DOHH2 (cell line): ENCODE data around the gene WNT5B.

Source experiments
- H3F3A ChIP-seq: fragments of 200-600 bp; sonication (generic), shearing (Covaris generic); 2 replicates; pipeline ENCODE4 v1.6.0; 2016; ENCODE audit warnings: antibody characterized with exemption, mild to moderate bottlenecking; ENCODE audit not compliant: control insufficient read depth, insufficient read depth
- H3K27ac ChIP-seq: fragments of 200-600 bp; sonication (generic); 2 replicates; pipeline ENCODE4 v1.5.1; 2014; ENCODE audit warnings: low read depth, mild to moderate bottlenecking, low read length, moderate library complexity
- H3K27me3 ChIP-seq: fragments of 200-600 bp; sonication (generic); 2 replicates; pipeline ENCODE4 v1.6.1; 2014; ENCODE audit warnings: mild to moderate bottlenecking, low read length, mixed read lengths; ENCODE audit not compliant: control insufficient read depth
- H3K36me3 ChIP-seq: fragments of 200-600 bp; sonication (generic); 2 replicates; pipeline ENCODE4 v1.6.1; 2014; ENCODE audit warnings: mild to moderate bottlenecking, low read length, moderate library complexity, mixed read lengths; ENCODE audit not compliant: control insufficient read depth
- H3K4me1 ChIP-seq: fragments of 200-600 bp; sonication (generic); 2 replicates; pipeline ENCODE4 v1.6.1; 2014; ENCODE audit warnings: mild to moderate bottlenecking, low read length, mixed read lengths; ENCODE audit not compliant: control insufficient read depth
- H3K4me2 ChIP-seq: fragments of 200-600 bp; sonication (generic); 2 replicates; pipeline ENCODE4 v1.6.0; 2014; ENCODE audit warnings: mild to moderate bottlenecking, low read length, moderate library complexity
- H3K4me3 ChIP-seq: fragments of 200-600 bp; sonication (generic); 2 replicates; pipeline ENCODE4 v1.5.1; 2014; ENCODE audit warnings: mild to moderate bottlenecking, low read length, mixed read lengths
- H3K79me2 ChIP-seq: fragments of 200-600 bp; sonication (generic); 2 replicates; pipeline ENCODE4 v1.6.1; 2014; ENCODE audit warnings: mild to moderate bottlenecking, low read length, mixed read lengths; ENCODE audit not compliant: control insufficient read depth
- H3K9me2 ChIP-seq: fragments of 200-600 bp; sonication (generic); replicated peaks from 2 replicates; pipeline ENCODE4 v1.6.1; 2014; ENCODE audit warnings: mild to moderate bottlenecking, low read length, mixed read lengths; ENCODE audit not compliant: control insufficient read depth
- H3K9me3 ChIP-seq: fragments of 200-600 bp; sonication (generic); 2 replicates; pipeline ENCODE4 v1.6.1; 2014; ENCODE audit warnings: antibody characterized with exemption, low read length, mixed read lengths; ENCODE audit not compliant: control insufficient read depth, insufficient read depth
- H4K20me1 ChIP-seq: fragments of 200-600 bp; sonication (generic); 2 replicates; pipeline ENCODE4 v1.6.0; 2014; ENCODE audit warnings: low read depth, mild to moderate bottlenecking, antibody characterized with exemption, low read length, moderate library complexity; ENCODE audit not compliant: control insufficient read depth, insufficient read depth
- EZH2phosphoT487 ChIP-seq: fragments of 200-600 bp; sonication (generic); IDR thresholded peaks from 2 replicates; pipeline ENCODE4 v1.6.1; 2017; ENCODE audit warnings: borderline replicate concordance, mild to moderate bottlenecking, antibody characterized with exemption, low read length, moderate library complexity, mixed read lengths
- TF ChIP-seq, protein P1 (sequence below): fragments of 200-600 bp; sonication (generic); IDR thresholded peaks from one replicate; pipeline ENCODE4 v1.5.1; 2014; ENCODE audit warnings: antibody characterized with exemption, mild to moderate bottlenecking, low read depth, low read length; ENCODE audit not compliant: poor library complexity, severe bottlenecking

Gene WNT5B

DNA sequence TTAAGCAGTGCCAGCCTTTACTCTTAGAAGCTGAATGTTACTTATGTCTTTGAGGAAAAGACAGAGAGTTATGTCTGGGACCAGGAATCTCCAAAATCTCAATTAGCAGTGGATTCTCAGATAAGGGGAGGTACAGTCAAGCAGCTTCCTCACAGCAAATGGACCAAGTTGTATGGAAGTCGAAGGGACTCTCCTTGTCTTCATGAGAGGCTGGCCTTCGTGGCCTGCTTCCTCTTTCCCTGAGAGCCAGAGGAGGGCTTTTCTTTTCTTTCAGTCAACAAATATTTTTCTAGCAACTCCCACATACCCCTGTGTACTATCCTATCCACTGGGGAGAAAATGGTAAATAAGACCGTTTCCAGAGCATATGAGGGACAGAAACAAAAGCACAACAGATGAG lies 6.6 kb upstream of the WNT5B start:
- Histone ChIP-seq H3K36me3 (no peaks in the 10 kb centered on the region), H4K20me1 (no peaks in the 10 kb centered on the region), H3K9me2 (no peaks in the 10 kb centered on the region), H3K4me1 (no peaks in the 10 kb centered on the region), H3K27ac (no peak overlapping the region), H3F3A (no peaks in the 10 kb centered on the region), H3K4me2 (no peak overlapping the region), H3K79me2 (no peaks in the 10 kb centered on the region), H3K9me3 (no peaks in the 10 kb centered on the region), H3K27me3 (peaks cover 24% of the 10 kb centered on the region), H3K4me3 (no peak overlapping the region)
- TF ChIP-seq EZH2phosphoT487 = no peak
- TF ChIP-seq, protein P1, sequence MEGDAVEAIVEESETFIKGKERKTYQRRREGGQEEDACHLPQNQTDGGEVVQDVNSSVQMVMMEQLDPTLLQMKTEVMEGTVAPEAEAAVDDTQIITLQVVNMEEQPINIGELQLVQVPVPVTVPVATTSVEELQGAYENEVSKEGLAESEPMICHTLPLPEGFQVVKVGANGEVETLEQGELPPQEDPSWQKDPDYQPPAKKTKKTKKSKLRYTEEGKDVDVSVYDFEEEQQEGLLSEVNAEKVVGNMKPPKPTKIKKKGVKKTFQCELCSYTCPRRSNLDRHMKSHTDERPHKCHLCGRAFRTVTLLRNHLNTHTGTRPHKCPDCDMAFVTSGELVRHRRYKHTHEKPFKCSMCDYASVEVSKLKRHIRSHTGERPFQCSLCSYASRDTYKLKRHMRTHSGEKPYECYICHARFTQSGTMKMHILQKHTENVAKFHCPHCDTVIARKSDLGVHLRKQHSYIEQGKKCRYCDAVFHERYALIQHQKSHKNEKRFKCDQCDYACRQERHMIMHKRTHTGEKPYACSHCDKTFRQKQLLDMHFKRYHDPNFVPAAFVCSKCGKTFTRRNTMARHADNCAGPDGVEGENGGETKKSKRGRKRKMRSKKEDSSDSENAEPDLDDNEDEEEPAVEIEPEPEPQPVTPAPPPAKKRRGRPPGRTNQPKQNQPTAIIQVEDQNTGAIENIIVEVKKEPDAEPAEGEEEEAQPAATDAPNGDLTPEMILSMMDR = no peak

DNA sequence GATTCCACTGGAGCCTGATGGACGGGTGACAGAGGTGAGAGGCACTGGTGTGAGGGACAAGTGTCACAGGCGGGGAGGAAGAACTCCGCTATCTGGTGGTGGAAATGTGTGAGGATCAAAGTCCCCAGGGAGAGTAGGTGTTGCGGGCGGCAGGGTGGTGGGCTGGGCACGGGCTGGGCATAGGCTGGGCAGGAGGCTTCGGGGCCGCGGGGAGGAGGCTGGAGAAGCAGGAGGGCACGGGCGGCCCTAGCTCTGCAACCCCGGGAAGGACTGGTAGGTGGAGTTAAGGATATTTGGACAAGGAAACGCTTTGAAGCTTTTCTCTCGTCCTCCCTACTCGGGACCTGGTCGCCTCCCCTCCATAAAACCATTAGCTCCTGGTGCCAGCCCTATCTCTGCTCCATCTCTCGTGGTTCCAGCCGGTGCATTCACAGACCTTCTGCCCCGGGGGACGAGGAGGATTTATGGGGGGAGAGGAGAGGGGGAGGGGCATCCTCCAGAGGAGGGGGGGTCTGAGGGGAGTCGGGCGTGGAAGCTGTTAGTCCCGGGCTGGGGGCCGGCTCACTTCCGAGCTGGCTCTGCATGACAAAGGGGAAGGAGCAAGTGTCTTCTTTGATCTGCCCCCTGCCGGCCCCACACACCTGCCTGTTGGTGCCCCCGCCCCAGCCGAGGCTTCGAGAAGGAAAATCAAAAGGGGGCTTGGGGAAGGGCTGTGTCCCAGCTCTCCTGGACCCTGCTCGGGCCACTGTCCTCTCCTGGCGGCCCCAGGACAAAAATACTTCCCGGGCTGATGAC lies 504 bp downstream of the WNT5B start:
- H3K79me2 ChIP-seq = no peaks in the 10 kb centered on the region
- no peaks in the 10 kb centered on the region for H3F3A ChIP-seq
- H4K20me1 ChIP-seq = no peaks in the 10 kb centered on the region
- H3K9me2 ChIP-seq = no peaks in the 10 kb centered on the region
- peak overlapping the region; percentile 79 for H3K4me2 ChIP-seq
- H3K27ac ChIP-seq = no peak overlapping the region
- no peaks in the 10 kb centered on the region for H3K36me3 ChIP-seq
- H3K4me1 ChIP-seq = peaks cover 17% of the 10 kb centered on the region
- peaks cover 58% of the 10 kb centered on the region for H3K27me3 ChIP-seq
- no peaks in the 10 kb centered on the region for H3K9me3 ChIP-seq
- H3K4me3 ChIP-seq = peak overlapping the region; percentile 72
- TF ChIP-seq, protein P1 = peak; percentile 61
- TF ChIP-seq EZH2phosphoT487 = no peak

DNA sequence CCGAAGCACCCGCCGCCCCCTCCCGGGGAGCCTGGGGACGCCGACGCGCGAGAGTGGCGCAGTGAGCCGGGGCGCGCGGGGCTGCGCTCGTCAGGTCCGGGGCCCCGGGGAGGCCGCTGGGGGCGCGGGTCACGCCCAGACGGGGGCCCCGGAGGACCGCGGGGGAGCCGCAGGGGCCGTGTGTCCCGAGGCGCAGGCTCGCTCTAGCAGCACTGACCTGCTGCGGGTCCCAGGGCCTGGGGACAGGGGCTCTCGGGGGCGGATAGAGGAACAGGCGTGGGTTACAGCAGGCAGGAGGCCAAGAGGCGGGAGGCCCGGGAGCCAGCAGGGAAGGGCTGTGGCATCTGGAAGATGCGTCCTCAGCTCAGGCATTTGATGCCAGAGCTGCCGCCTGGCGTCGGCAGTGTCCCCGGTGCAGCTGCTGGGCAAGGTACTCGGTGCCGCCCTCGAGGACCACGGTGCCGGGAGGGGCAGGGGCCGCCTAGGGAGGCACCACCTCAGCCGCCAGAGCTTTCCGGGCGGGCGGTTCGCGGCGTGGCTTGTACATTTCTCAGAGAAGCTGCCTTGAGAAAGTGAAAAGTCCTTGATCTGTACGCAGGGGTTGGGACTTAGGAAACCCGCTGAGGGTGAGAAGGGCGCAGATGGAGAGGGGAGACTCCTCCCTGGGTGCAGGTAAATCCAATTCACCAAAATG lies 1.2 kb downstream of the WNT5B start:
- no peak overlapping the region for H3K27ac ChIP-seq

More for the DNA sequence above, 1.2 kb downstream of the WNT5B start:
- Histone ChIP-seq H3K36me3 (no peaks in the 10 kb centered on the region), H3K9me3 (no peaks in the 10 kb centered on the region), H4K20me1 (no peaks in the 10 kb centered on the region), H3F3A (no peaks in the 10 kb centered on the region), H3K9me2 (no peaks in the 10 kb centered on the region), H3K4me1 (peaks cover 17% of the 10 kb centered on the region), H3K4me2 (peak overlapping the region; percentile 79), H3K4me3 (peak overlapping the region; percentile 72), H3K79me2 (no peaks in the 10 kb centered on the region), H3K27me3 (peaks cover 65% of the 10 kb centered on the region)
- peak; percentile 94; the same call in 1 of the 2 replicates for TF ChIP-seq EZH2phosphoT487
- TF ChIP-seq, protein P1 = peak; percentile 7
